ENCODE results near the gene PSME2. TPM values are rescaled to one million over a fixed set of nuclear protein-coding genes. Genes with fewer than 3 reads are reported as not detected.

Gene PSME2
- total and polyA plus RNA-seq, 2 of the 13 experiments (the other 11 are each of a cell fraction or from before 2014, with no cell fraction given) = 332 to 716 TPM

DNA sequence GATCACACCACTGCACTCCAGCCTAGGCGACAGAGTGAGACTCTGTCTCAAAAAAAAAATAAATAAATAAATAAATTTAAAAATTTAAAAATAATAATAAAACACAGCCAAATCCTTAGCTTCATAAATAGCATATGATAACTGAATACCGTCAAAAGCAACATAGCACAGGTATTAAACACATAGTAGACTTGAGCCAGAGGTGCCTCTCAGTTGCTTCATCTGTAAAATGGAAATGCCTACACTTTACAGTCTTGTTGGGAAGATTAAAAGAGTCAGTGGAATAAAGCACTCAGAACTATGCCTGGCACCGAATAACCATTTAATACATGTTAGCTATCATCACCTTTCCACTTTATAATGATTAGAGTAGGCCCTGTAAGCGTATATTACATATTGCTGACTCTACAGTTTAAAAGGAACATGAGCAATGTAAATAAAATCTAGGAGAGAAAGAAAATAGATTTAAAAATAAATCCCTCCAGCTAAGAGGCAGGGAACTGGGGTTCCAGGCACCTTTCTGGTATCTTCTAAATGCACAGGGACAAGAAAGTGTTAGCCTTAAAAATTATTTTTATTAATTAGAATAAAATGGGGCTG, 39.6 kb downstream of the PSME2 start:
- ATAC-seq (no peak), DNase-seq (ENCODE audit: low spot score) (no peak), FAIRE-seq (no peak)
- no peak overlapping the region for H3K4me2 ChIP-seq (ENCODE audit: low read depth, low read length)
- BruUV-seq (replicated peaks) = no TSS peak
- peak overlapping the region; percentile 1 for H3K27ac ChIP-seq (ENCODE audit: extremely low read length, insufficient read depth, low read length)
- no peak overlapping the region for H3K4me3 ChIP-seq (replicated peaks in 1 of 3; ENCODE audit: insufficient read depth in 1 of 3, low read depth in 2 of 3, low read length in 3 of 3)
- H3K79me2 ChIP-seq (ENCODE audit: insufficient read depth, low read length) = peaks cover 2% of the 10 kb centered on the region
- no peaks in the 10 kb centered on the region; the same call in 1 of the 2 replicates for H3K9me3 ChIP-seq (ENCODE audit: low read length)
- in situ Hi-C loops (cut with HindIII; ENCODE audit: extremely low pct_ligation_motif_present, low pct_unique_long_range_greater_than_20kb) = loop anchor here (25.0 kb wide), 1 partner anchor 1519 kb away; the partner anchor contains the start of genes ABHD4 and DAD1
- CTCF ChIA-PET (ENCODE audit: low intra/inter-chr PET ratio, low total read pairs) = interaction anchor here (0.5 to 5.4 kb wide), 3 partner anchors 15 to 48 kb away, joined by 3 to 86 read pairs (median 3); no protein-coding TSS in a partner anchor
- no peaks in the 10 kb centered on the region for H3K27me3 ChIP-seq (ENCODE audit: control insufficient read depth in 1 of 2, insufficient read depth in 2 of 2, low read length in 2 of 2)
- POLR2A ChIA-PET = interaction anchor here (0.9 to 11.8 kb wide), 7 partner anchors 8 to 154 kb away, joined by 4 to 594 read pairs (median 52); partner anchors contain the start of genes DCAF11, DHRS4, EMC9 and NRL
- intact Hi-C loops (cut with micrococcal nuclease; ENCODE audit: unreplicated experiment) = no loop called here
- no peak overlapping the region for H3K9ac ChIP-seq (ENCODE audit: insufficient read depth, low read depth, low read length)
- 89% methylated on average over 4 of the region's 4 CpGs for WGBS (ENCODE audit: low lambda C conversion rate)
- H2AFZ ChIP-seq (ENCODE audit: low read length) = no peak overlapping the region
- H3K4me1 ChIP-seq (ENCODE audit: insufficient read depth, low read length) = peaks cover 61% of the 10 kb centered on the region
- no peaks in the 10 kb centered on the region for H4K20me1 ChIP-seq (ENCODE audit: insufficient read depth, low read length)
- H3K36me3 ChIP-seq (replicated peaks in 1 of 2; ENCODE audit: control insufficient read depth in 1 of 2, insufficient read depth in 2 of 2, low read length in 2 of 2) = peaks cover 17 to 20% of the 10 kb centered on the region in 2 experiments
- TF ChIP-seq RELA (CRISPR knock-in tag; IDR thresholded peaks at IDR 0.05) (0 out of 2 replicates have a peak, but pooled peaks have one; percentile 4), ZNF33A (CRISPR knock-in tag; IDR thresholded peaks at IDR 0.05; ENCODE audit: borderline replicate concordance) (no peak), MIER3 (CRISPR knock-in tag; IDR thresholded peaks at IDR 0.05; ENCODE audit: borderline replicate concordance) (no peak), ZNF205 (CRISPR knock-in tag; IDR thresholded peaks at IDR 0.05) (no peak), HES4 (CRISPR knock-in tag; IDR thresholded peaks at IDR 0.05; ENCODE audit: borderline replicate concordance) (no peak), MAFF (IDR thresholded peaks at IDR 0.05; ENCODE audit: low read depth, low read length) (peak; percentile 97), RBM22 (optimal IDR thresholded peaks at IDR 0.05; ENCODE audit: low read length) (peak; percentile 43), MXI1 (IDR thresholded peaks at IDR 0.05; ENCODE audit: borderline replicate concordance, low read depth, low read length) (no peak), ZC3H4 (CRISPR knock-in tag; IDR thresholded peaks at IDR 0.05; ENCODE audit: borderline replicate concordance) (no peak; the same call in 1 of the 2 replicates), ESRRA (CRISPR knock-in tag; IDR thresholded peaks at IDR 0.05; ENCODE audit: low read depth) (no peak), NFYB (CRISPR knock-in tag; IDR thresholded peaks at IDR 0.05) (no peak), ZNF629 (CRISPR knock-in tag; conservative IDR thresholded peaks at IDR 0.05) (peak; percentile 84), ZSCAN30 (CRISPR knock-in tag; IDR thresholded peaks at IDR 0.05) (0 out of 2 replicates have a peak, but pooled peaks have one; percentile 56), ZNF274 (CRISPR knock-in tag; IDR thresholded peaks at IDR 0.05) (no peak)
- TF ChIP-seq, protein P1, sequence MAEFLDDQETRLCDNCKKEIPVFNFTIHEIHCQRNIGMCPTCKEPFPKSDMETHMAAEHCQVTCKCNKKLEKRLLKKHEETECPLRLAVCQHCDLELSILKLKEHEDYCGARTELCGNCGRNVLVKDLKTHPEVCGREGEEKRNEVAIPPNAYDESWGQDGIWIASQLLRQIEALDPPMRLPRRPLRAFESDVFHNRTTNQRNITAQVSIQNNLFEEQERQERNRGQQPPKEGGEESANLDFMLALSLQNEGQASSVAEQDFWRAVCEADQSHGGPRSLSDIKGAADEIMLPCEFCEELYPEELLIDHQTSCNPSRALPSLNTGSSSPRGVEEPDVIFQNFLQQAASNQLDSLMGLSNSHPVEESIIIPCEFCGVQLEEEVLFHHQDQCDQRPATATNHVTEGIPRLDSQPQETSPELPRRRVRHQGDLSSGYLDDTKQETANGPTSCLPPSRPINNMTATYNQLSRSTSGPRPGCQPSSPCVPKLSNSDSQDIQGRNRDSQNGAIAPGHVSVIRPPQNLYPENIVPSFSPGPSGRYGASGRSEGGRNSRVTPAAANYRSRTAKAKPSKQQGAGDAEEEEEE (CRISPR knock-in tag; IDR thresholded peaks at IDR 0.05; ENCODE audit: borderline replicate concordance) = peak; percentile 13; the same call in 1 of the 2 replicates
- TF ChIP-seq, protein P2, sequence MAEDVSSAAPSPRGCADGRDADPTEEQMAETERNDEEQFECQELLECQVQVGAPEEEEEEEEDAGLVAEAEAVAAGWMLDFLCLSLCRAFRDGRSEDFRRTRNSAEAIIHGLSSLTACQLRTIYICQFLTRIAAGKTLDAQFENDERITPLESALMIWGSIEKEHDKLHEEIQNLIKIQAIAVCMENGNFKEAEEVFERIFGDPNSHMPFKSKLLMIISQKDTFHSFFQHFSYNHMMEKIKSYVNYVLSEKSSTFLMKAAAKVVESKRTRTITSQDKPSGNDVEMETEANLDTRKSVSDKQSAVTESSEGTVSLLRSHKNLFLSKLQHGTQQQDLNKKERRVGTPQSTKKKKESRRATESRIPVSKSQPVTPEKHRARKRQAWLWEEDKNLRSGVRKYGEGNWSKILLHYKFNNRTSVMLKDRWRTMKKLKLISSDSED (CRISPR knock-in tag; IDR thresholded peaks at IDR 0.05) = no peak
- TF ChIP-seq, protein P3, sequence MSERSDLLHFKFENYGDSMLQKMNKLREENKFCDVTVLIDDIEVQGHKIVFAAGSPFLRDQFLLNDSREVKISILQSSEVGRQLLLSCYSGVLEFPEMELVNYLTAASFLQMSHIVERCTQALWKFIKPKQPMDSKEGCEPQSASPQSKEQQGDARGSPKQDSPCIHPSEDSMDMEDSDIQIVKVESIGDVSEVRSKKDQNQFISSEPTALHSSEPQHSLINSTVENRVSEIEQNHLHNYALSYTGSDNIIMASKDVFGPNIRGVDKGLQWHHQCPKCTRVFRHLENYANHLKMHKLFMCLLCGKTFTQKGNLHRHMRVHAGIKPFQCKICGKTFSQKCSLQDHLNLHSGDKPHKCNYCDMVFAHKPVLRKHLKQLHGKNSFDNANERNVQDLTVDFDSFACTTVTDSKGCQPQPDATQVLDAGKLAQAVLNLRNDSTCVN (CRISPR knock-in tag; IDR thresholded peaks at IDR 0.05; ENCODE audit: borderline replicate concordance) = no peak
- TF ChIP-seq, protein P4, sequence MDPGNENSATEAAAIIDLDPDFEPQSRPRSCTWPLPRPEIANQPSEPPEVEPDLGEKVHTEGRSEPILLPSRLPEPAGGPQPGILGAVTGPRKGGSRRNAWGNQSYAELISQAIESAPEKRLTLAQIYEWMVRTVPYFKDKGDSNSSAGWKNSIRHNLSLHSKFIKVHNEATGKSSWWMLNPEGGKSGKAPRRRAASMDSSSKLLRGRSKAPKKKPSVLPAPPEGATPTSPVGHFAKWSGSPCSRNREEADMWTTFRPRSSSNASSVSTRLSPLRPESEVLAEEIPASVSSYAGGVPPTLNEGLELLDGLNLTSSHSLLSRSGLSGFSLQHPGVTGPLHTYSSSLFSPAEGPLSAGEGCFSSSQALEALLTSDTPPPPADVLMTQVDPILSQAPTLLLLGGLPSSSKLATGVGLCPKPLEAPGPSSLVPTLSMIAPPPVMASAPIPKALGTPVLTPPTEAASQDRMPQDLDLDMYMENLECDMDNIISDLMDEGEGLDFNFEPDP (CRISPR knock-in tag; conservative IDR thresholded peaks at IDR 0.05) = no peak
- TF ChIP-seq, protein P5, sequence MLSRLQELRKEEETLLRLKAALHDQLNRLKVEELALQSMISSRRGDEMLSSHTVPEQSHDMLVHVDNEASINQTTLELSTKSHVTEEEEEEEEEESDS (CRISPR knock-in tag; IDR thresholded peaks at IDR 0.05; ENCODE audit: borderline replicate concordance) = no peak
